ENCODE measurements around the gene CTCF.

CTCF gene

GRCh38 chr16:67668495-67669157, 106.3 kb downstream of the CTCF start:
- DNase-seq, result peak in 1 of 2 donors; percentile 15

GRCh38 chr16:67669499-67670101, 107.3 kb downstream of the CTCF start:
- DNase-seq, result no peak

GRCh38 chr16:67672306-67672705, 110.0 kb downstream of the CTCF start:
- no peak for DNase-seq

- DNase-seq, result peak; percentile 59 to 86
Observed at GRCh38 chr16:67672739-67673662, 110.7 kb downstream of the CTCF start.

GRCh38 chr16:67673712-67674580, 111.6 kb downstream of the CTCF start:
- peak; percentile 70 to 77 for DNase-seq

- DNase-seq, result no peak
Observed at GRCh38 chr16:67674851-67675578, 112.7 kb downstream of the CTCF start.

- DNase-seq, result no peak
Observed at GRCh38 chr16:67675579-67675935, 113.2 kb downstream of the CTCF start.

GRCh38 chr16:67675999-67676398, 113.7 kb downstream of the CTCF start:
- no peak for DNase-seq

- DNase-seq, result no peak
Observed at GRCh38 chr16:67676516-67676915, 114.2 kb downstream of the CTCF start.

- DNase-seq, result no peak
Observed at GRCh38 chr16:67676939-67677338, 114.6 kb downstream of the CTCF start.

- DNase-seq, result no peak
Observed at GRCh38 chr16:67677712-67678111, 115.4 kb downstream of the CTCF start.

- DNase-seq, result no peak
Observed at GRCh38 chr16:67678354-67679023, 116.2 kb downstream of the CTCF start.

GRCh38 chr16:67679935-67680897, 117.9 kb downstream of the CTCF start:
- DNase-seq, result no peak

- no peak for DNase-seq
Observed at GRCh38 chr16:67683767-67684166, 121.4 kb downstream of the CTCF start.

- DNase-seq, result no peak
Observed at GRCh38 chr16:67685388-67686112, 123.2 kb downstream of the CTCF start.

All from inflammatory macrophage treated with lipopolysaccharide for 1 hour (primary cell).